Fibroblast of peridontal ligament (primary cell): Measurements from ENCODE around the gene IL22RA2.

Experiments used
- DNase-seq: peaks from one replicate; pipeline ENCODE4 v3.0.0-alpha.2; 2010; ENCODE audit errors: extremely low read depth

IL22RA2 gene

DNA sequence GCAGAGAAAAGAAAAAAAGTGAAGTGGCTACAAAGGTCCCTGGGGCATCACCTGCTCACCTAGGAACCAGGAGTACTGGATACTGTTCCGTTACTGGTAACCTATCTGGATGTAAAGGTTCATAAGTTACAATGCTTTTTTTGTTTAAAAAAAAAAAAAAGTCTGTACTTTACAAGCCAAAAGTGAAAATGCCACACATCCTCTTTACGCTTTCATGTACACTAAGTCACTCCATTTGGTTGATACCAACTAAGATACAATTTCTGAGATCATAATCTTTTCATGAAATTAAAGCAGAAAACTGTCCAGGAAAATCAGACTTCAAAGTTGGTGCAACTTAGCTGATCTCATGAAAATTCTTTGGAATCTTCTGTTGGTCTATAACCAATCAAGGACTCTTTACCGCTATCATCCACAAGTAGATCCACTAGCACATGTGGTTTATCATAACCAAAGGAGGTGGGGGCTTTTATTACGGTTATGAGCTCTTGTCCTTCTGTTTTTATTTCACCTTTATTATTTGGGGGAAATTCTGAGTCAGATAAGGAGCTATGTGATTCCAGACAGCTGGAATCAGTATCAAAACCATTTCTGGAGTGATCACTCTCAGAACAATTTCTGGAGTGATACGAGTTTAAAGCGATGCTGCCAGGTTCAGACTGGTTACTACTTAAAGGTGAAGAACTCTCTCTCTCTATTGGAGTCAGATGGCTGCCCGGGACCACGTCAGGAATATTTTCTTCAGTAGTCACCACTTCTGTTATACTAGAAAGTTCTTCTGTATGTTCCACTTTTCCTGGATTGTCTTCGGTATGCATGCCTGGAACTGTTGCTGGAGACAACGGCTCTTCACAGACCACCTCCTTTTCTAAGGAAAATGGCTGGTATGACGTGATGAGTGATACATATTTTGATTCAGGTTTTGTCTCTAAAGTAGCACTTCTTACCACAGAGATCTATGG lies 24.5 kb upstream of the IL22RA2 start:
- no peak for DNase-seq

DNA sequence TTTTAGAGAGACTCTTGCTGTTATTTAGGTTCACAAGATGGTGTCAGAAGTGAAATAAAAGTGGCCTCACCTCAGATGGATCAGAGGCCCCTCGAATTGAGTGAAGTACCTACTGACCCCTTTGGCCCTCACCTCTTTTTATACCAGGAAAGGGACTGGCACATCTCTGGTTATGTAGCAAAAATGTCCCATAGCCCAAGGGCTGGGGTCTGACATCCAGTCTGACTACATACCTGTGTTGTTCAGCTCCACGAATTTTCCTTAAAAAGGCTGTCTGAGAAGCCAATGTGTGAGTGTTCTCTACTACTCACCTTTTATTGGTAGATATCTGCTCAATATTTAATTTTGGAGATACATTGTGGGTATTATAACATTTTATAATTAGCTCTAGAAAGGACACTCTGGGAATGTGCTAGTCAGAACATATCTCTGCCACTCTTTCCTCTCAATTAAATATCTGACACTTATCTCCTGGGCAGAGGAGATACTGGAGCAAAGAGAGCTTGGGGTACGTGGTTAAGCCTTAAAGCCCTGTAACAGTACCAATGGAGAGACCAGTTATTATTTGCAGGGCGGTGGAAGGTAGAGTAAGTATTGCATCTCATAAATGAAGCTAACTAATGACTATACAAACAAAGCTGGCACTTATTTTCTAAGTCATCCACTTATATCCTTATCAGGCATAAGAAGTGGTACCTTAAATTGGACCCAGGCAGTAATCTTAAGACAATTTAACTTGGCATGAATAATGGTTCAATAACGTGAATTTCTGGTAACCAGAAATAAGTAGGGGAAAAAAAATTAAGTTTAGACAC lies 20.0 kb upstream of the IL22RA2 start:
- no peak for DNase-seq

DNA sequence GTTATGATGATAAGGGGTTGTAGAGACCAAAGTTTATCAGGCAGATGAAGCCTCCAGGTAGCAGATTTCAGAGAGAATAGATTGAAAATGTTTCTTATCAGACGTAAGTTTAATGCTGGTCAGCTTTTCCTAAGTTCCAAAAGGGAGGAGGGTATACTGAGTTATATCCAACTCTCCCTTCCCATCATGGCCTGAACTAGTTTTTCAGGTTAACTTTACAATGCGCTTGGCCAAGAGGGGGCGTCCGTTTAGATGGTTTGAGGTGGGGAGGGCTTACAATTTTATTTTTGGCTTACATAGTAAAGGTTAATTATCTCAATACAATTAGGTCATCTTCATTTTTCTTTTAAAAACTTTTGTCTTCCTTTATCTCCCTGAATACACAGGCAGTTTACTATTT lies 19.4 kb upstream of the IL22RA2 start:
- DNase-seq, result no peak

DNA sequence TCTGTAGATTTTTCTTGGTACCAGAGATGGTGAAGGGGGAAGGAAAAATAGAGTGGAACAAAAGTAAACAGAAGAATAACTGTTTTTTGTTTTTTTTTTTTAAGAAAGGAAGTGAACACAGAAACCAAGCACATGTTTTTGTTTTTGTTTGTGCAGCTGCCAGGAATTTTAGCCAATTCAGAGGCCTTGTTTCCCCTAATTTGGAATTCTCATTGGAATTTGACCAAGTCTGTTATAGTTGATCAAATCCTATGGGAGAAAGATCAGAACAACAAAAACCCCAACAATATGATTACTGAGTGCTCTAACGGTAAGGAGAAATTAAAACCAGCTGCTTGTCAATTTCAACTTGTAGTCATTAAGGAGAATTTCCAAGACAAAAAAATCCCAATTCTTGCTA lies 18.2 kb upstream of the IL22RA2 start:
- peak; percentile 65 for DNase-seq

DNA sequence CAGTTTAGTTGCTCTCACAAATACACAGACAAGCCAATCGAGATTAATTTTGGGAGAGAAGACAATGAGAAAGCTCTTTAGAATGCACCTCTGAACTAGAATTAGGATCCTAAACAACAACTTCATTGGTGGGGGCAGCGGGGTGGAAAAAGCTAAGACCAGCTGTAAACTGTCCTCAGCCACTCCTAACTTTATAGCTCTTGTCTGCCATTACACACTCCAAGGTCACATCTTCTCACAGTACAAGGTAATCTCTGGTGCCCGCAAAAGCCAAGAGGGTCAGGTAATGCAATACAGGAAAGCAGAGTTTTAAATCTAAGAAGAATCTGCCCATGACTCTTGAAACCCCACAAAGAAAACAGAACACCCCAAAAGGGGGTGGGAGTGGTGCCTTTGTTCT lies 17.8 kb upstream of the IL22RA2 start:
- DNase-seq, result no peak

DNA sequence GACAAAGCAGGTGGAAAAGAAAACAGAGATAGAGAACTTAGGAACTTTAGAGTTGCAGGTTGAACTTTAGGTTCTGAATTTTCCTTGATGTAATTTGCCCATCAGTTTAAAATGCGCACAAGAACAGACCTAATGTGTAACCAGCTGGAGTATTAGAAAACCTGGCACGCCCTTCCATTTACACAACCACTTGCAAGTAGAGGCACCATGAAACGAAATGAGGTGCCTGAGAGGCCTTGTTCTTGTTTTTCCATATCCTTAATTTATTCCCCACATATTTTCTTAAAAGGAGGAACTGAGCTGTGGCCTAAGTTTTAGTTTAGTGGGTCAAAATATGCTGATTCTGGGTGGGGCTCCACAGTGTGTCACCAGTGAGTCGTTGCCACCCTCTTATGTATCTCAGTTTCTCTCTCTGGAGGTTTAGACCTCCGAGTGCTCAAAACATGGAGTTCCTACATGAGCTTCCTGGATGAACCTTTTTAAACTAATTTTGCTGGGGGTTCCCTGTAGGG lies 17.2 kb upstream of the IL22RA2 start:
- DNase-seq, result no peak

DNA sequence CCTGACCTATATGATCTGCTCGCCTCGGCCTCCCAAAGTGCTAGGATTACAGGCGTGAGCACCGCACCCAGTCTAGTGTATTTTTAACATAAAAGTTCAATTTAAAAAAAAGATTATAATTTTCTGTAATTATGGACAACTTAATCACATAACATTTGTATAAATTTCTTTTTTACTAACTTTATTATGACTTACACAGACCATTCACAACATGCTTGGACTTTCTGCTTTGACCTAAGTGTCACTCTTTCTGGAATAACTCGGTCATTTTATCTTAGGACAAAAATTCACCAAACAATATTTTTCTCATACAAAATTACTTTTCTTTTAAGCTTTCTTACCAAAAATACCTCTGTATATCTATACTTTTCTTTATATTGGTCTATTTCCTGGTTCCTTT lies 15.4 kb upstream of the IL22RA2 start:
- DNase-seq, result peak; percentile 10

DNA sequence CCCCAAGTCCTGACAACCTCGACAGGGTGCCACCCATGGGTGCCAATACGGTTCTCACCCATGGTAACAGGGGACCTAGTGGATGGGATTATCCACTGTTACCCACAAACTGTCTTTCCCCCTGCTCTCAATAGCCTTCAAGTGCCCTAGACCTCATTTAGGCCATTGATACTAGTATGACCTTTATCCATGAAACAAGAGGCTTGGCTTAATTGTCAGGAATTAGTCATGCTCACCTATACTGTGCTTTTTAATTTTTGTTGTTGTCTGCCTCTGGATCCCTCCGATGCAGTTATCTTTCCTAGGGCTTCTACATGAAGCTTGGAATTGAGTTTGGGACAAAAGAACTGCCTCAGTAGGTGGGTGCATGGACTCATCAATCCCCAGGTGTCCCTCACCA lies 11.8 kb upstream of the IL22RA2 start:
- DNase-seq, result no peak

DNA sequence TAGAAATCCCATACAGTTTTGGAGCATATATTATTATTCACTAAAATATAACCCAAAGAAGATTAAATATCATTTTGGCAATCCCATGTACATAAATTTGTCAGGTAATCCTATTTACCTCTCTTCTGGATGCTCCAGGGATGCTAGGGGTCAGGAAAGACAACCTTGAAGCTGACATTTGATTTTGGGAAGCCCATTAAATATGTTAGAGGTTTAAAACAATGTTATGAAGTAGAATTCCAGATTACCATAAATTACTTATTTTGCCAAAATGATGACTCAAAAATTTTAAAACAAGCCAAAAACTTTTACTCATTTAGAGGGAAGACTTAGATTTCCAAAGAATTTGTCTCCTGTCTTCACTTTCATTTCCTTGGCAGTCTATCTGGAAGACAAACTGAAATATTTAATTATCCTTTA lies 9.2 kb upstream of the IL22RA2 start:
- no peak for DNase-seq

DNA sequence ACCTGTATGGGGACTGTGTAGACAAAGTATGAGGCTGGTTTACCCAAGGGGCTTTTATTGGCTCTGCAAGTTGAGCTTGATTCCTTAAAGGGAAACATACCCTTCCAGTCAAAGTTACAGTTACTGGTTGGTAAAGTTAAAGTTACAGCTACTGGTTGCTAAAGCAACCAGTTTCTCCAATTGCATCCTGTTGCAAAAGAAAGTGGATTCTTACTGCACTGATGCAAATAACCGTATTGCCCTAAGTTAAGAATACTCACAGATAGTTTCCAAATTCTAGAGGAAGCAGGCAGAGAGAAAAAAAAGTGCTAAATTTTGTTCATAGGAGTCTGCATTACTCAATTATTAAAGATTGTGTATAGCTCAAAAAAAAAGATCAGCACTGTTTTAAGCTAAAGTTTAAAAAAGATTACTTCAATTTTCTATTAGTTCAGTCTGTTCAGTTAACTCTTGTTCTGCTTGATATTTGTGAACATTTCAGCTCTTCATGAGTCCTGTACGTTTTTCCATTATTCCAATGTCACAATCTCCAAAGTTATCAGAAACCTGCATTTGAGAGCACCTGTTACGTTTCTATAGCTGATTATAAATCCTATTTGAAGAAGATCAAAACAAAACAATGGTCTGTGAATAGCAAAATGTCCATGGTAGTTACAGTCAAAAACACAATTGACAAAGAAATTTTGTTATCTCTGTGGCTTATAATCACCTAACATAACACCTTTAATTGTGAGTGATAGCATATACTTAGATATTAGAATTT lies 8.6 kb upstream of the IL22RA2 start:
- no peak for DNase-seq

DNA sequence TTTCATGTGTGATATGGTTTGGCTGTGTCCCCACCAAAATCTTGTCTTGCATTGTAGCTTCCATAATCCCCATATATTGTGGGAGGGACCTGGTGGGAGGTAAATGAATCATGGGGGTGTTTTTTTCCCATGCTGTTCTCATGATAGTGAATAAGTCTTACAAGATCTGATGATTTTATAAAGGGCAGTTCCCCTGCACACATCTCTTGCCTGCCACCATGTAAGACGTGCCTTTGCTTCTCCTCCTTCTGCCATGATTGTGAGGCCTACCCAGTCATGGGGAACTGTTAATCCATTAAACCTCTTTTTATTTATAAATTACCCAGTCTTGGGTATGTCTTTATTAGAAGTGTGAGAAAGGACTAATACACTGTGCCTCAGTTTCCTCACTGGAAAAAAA lies 4.2 kb upstream of the IL22RA2 start:
- no peak for DNase-seq

DNA sequence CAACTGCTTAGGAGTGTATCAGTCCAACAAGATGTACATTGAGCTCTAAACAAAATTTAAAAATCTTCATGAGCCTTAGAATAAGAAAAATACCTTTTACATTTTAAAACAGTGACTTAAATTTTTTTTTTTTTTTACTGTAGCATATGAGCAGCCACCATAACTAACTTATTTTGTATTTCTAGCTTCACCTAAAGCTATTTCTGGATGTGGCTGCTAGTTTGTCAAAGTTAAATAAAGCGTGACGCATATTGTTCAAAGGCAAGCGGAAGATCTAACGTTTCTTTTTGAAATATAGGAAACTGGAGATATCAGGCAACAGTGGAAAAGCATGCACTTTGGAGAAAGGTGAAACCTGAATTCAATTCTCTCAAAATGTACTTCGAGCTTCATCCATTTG lies 3.3 kb upstream of the IL22RA2 start:
- DNase-seq, result no peak

DNA sequence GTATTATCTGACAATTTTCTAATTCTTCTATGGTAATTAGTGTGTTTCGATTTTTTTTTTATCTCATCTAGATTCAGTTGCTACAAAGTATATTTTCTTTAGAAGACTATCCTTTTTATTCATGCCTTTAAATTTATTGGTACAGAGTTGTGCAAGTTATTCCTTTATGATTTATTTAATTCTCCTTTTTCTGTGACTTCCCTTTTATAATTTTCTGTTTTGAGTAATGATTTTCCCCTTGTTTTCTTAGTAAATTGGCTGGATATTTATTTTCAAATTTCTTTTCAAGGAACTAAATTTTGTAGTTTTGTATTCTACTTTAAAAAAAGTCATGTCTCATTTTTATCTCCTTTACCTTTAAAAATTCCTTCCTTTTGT lies 2.4 kb upstream of the IL22RA2 start:
- DNase-seq, result no peak

DNA sequence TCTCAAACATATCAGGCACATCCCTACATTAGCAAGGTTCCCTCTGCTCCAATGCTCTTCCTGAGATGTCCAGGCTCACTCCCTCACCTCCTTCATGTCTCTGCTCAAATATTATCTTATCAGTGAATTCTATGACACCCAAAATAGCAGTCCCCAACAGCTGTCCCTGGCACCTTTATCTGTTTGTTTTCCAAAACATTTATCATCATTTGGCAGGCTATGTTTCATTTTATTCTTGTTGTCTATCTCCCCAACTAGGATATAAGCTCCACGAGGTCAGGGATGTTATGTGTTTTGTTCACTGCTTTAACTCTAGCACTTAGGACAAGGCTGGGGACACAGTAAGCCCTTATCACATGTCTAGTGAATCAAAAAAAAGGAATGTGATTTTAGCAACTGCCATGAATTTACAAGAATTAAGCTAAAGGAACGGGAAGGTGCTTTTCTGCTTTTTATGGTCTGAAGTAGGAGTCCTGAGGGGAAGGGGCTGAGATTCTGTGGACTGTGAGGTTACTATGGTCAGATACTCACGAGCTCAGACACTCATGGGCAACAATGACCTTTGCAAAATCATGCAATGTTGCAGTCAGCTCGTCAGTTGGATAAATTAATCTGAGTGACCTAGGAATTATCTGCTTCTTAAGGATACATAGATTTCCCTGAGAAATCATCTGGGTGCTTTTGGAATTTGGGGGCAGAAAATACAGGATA lies 1.9 kb upstream of the IL22RA2 start:
- no peak for DNase-seq

DNA sequence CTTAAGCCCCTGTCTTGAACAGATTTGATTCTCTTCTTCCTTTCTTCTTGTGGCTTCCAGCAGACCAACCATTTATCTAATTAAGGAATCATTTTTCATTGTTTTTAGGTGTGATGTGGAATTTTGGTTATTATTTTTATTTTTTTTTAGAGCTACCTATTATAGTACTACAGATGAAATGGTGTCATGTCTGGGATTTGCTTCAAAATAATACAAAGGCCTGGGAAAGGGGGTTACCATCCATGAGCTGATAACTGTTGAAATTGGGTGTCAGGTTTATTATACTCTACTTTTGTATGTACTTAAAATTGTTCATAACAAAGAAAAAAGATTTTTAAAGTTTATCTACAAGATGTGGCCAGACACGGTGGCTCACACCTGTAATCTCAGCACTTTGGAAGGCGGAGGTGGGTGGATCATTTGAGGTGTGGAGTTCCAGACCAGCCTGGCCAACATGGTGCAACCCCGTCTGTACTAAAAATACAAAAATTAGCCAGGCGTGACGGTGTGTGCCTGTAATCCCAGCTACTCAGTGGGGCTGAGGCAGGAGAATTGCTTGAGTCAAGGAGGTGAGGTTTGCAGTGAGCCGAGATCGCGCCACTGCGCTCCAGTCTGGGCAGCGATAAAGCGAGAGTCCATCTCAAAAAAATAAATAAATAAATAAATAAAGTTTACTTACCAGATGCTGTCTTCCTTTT lies 561 bp downstream of the IL22RA2 start:
- DNase-seq, result no peak

DNA sequence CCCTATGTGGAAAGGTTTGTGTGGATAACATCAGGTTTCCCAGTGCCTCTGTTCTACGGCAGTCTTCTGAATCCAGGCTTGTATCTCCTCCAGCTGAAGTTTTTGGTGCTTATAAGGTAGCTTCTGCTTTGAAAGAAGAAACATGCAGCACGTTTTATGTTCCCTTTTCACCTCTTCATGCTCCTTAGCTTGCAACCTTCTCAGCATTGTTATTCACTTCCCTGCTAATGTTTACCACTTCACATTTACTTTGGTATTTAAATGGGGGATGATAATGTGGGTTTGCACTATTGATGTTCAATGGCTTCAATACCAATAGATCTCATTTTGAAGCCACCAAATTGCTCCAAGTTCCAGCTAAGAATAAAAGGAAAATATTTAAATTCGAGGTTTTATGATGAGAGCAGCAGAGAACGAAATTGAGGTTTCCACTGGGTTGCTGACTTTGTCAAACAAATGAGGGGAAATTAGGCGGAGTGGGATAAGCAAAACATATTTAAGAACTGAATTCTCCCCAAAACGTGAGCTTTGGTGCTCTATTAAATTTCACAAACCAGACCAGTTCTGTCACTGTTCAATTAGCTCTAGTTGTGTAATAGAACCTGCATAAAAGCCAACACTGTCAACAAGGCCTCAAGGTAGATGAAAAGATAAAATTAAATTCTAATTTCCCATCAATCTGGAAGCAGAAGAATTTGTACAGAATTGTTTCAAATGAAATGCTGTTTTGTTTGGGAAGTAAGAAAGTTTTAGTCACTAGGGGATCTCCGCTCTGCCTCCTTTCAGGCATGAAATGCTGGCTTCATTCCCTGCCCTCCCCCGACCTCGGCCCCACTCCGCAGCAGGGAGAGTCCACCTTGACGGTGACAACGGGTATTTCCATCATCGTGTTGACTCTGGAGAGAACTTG lies 1.4 kb downstream of the IL22RA2 start:
- DNase-seq, result no peak

DNA sequence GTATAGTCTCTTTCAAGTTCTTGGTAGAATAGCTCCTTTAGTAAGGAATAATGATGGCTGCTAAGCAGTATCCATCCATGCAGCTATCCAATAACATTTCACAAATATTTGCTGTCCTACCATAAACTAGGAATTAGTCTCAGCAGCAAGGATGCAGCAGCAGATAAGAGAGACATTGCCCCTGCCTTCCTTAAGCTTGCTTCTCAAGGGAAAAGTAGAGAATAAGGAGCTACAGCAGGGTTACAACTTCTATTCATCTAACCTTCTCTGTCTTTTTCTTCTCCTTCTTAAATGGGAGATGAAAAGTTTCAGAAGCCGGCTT lies 2.4 kb downstream of the IL22RA2 start:
- DNase-seq, result no peak

DNA sequence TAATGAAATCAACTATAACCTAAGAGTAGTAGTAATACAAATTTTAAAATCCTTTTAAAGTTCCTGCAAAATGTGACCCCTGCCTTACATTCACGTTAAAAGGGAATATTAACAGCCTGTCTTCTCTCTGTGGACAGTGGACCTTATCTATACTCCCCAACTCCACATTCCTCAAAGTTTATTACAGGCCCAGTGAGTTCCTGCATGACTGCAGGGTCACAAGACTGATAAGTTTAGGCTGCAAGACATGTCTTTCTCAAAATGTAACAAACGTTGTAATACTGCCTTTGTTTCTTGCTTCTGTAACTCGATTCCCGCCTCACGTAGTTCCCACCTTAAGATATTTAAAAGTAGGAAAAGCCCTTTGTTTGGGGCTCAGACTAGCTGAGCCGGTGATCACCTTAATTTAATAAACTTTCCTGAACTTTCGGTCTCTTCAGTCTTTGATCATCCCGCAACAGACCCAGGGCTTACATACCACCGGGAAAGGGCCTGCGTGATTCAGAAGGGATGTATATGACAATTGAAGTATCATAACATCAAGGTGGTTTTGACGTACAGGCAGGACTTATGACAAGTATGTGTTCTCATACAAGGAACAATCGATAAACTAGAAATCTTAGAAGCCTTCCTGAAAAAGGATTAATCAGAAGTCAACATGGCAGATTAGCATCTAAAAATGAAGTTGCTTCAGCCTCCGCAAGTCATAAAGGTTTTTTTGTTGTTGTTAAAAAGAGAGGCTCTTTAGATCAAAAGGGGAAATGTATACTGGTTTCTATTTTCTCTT lies 3.0 kb downstream of the IL22RA2 start:
- DNase-seq, result no peak
